Osteoblast (primary cell): ENCODE results near the gene SCPEP1. TPM values are rescaled to one million over a fixed set of nuclear protein-coding genes. Genes with fewer than 3 reads are reported as not detected.

ENCODE experiments used
- DNase-seq: peaks from one replicate; pipeline ENCODE4 v3.0.0; 2011; ENCODE audit warnings: low spot score, mixed read lengths; ENCODE audit not compliant: insufficient read length; ENCODE audit errors: missing footprints
- H2AFZ ChIP-seq: 2 replicates; pipeline ENCODE4 v1.6.0; 2011; ENCODE audit warnings: mild to moderate bottlenecking, low read length
- H3K27ac ChIP-seq: 2 replicates; pipeline ENCODE4 v1.5.1; 2011; ENCODE audit warnings: mild to moderate bottlenecking, low read depth, low read length, moderate library complexity
- H3K27me3 ChIP-seq: 2 replicates; pipeline ENCODE4 v1.6.0; 2012; ENCODE audit warnings: mild to moderate bottlenecking, control low read depth, inconsistent platforms, low read length, moderate library complexity; ENCODE audit not compliant: insufficient read depth
- H3K36me3 ChIP-seq: 2 replicates; pipeline ENCODE4 v1.5.1; 2011; ENCODE audit warnings: mild to moderate bottlenecking, low read length, control low read depth, moderate library complexity; ENCODE audit not compliant: insufficient read depth
- H3K4me1 ChIP-seq: 2 replicates; pipeline ENCODE4 v1.5.1; 2011; ENCODE audit warnings: mild to moderate bottlenecking, low read length, control low read depth, moderate library complexity; ENCODE audit not compliant: insufficient read depth
- H3K4me2 ChIP-seq: 2 replicates; pipeline ENCODE4 v1.6.0; 2011; ENCODE audit warnings: mild to moderate bottlenecking, low read length; ENCODE audit not compliant: insufficient read depth
- H3K4me3 ChIP-seq: fragments of 200-600 bp; sonication (generic); 3 replicates; pipeline ENCODE4 v1.5.1; 2012; ENCODE audit warnings: mild to moderate bottlenecking, low read length, inconsistent platforms; ENCODE audit not compliant: insufficient read depth
- H3K79me2 ChIP-seq: 2 replicates; pipeline ENCODE4 v1.6.0; 2012; ENCODE audit warnings: mild to moderate bottlenecking, low read length, control low read depth, inconsistent platforms; ENCODE audit not compliant: insufficient read depth
- H3K9me3 ChIP-seq: 2 replicates; pipeline ENCODE4 v1.5.1; 2011; ENCODE audit warnings: low read depth, low read length, control low read depth
- H4K20me1 ChIP-seq: 2 replicates; pipeline ENCODE4 v1.6.0; 2012; ENCODE audit warnings: mild to moderate bottlenecking, low read length, control low read depth; ENCODE audit not compliant: insufficient read depth
- total RNA-seq: library from RNA; depleted of rRNA; stranded (reverse); fragments of >200 nt; gene quantifications from 2 replicates; pipeline ENCODE4 v1.2.3, GENCODE V29; 2012
- TF ChIP-seq, protein P1 (sequence below): IDR thresholded peaks from 2 replicates; pipeline ENCODE4 v1.5.1; 2011; ENCODE audit warnings: mild to moderate bottlenecking, low read depth, low read length, moderate library complexity; ENCODE audit errors: extremely low read depth

SCPEP1 gene
- total RNA-seq, 1 donor: 73.8 TPM

GRCh38 chr17:57002904-57003303, 25.0 kb downstream of the SCPEP1 start:
- Histone ChIP-seq H3K36me3 (no peaks in the 10 kb centered on the region), H2AFZ (no peak overlapping the region), H3K4me1 (no peaks in the 10 kb centered on the region), H3K27ac (no peak overlapping the region), H3K4me3 (no peak overlapping the region), H4K20me1 (no peaks in the 10 kb centered on the region), H3K9me3 (no peaks in the 10 kb centered on the region), H3K79me2 (no peaks in the 10 kb centered on the region), H3K27me3 (no peaks in the 10 kb centered on the region), H3K4me2 (no peak overlapping the region)
- TF ChIP-seq, protein P1, sequence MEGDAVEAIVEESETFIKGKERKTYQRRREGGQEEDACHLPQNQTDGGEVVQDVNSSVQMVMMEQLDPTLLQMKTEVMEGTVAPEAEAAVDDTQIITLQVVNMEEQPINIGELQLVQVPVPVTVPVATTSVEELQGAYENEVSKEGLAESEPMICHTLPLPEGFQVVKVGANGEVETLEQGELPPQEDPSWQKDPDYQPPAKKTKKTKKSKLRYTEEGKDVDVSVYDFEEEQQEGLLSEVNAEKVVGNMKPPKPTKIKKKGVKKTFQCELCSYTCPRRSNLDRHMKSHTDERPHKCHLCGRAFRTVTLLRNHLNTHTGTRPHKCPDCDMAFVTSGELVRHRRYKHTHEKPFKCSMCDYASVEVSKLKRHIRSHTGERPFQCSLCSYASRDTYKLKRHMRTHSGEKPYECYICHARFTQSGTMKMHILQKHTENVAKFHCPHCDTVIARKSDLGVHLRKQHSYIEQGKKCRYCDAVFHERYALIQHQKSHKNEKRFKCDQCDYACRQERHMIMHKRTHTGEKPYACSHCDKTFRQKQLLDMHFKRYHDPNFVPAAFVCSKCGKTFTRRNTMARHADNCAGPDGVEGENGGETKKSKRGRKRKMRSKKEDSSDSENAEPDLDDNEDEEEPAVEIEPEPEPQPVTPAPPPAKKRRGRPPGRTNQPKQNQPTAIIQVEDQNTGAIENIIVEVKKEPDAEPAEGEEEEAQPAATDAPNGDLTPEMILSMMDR: no peak
- DNase-seq: no peak

- Histone ChIP-seq H3K79me2 (no peaks in the 10 kb centered on the region), H2AFZ (no peak overlapping the region), H3K27me3 (no peaks in the 10 kb centered on the region), H3K4me2 (no peak overlapping the region), H4K20me1 (no peaks in the 10 kb centered on the region), H3K36me3 (no peaks in the 10 kb centered on the region), H3K27ac (no peak overlapping the region), H3K4me1 (no peaks in the 10 kb centered on the region), H3K9me3 (no peaks in the 10 kb centered on the region), H3K4me3 (no peak overlapping the region)
- TF ChIP-seq, protein P1: no peak
- no peak for DNase-seq
Observed at GRCh38 chr17:57004944-57005579, 27.1 kb downstream of the SCPEP1 start.

DNA sequence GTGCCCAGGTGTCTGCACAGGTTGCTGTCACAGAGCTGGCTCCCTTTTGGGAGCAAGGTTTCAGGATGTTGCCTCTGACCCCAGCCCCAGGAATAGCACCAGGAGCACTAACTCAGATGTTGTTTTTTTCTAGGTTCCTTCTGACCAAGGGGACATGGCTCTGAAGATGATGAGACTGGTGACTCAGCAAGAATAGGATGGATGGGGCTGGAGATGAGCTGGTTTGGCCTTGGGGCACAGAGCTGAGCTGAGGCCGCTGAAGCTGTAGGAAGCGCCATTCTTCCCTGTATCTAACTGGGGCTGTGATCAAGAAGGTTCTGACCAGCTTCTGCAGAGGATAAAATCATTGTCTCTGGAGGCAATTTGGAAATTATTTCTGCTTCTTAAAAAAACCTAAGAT, 28.1 kb downstream of the SCPEP1 start:
- DNase-seq: no peak
- H3K27me3 ChIP-seq: no peaks in the 10 kb centered on the region
- no peaks in the 10 kb centered on the region for H3K9me3 ChIP-seq
- no peaks in the 10 kb centered on the region for H3K4me1 ChIP-seq
- H2AFZ ChIP-seq: no peak overlapping the region
- H3K4me2 ChIP-seq: no peak overlapping the region
- no peaks in the 10 kb centered on the region for H4K20me1 ChIP-seq
- H3K27ac ChIP-seq: no peak overlapping the region
- H3K79me2 ChIP-seq: no peaks in the 10 kb centered on the region
- no peaks in the 10 kb centered on the region for H3K36me3 ChIP-seq
- TF ChIP-seq, protein P1: no peak
- H3K4me3 ChIP-seq: no peak overlapping the region

DNA sequence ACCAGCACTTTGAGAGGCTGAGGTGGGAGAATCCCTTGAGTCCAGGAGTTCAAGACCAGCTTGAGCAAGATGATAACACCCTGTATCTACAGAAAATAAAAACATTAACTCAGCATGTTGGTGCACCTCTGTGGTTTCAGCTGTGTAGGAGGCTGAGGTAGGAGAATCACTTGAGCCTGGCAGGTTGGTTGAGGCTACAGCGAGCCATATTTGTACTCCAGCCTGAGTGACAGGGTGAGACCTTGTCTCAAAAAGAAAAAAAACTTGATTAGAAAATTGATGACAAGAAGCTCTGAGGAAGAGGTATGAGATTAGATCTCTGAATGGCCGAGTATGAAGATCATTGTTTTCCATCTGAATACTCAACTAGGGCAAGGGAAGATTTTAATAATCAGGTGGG, 31.0 kb downstream of the SCPEP1 start:
- Histone ChIP-seq H3K36me3 (no peaks in the 10 kb centered on the region), H3K27me3 (no peaks in the 10 kb centered on the region), H3K79me2 (no peaks in the 10 kb centered on the region), H3K4me3 (no peak overlapping the region), H2AFZ (no peak overlapping the region), H4K20me1 (no peaks in the 10 kb centered on the region), H3K9me3 (no peaks in the 10 kb centered on the region), H3K27ac (no peak overlapping the region), H3K4me1 (no peaks in the 10 kb centered on the region), H3K4me2 (no peak overlapping the region)
- TF ChIP-seq, protein P1: no peak
- DNase-seq: no peak
